SK-N-SH (cell line): ENCODE data around the gene NAGK. TPM values are rescaled to one million over a fixed set of nuclear protein-coding genes. Genes with fewer than 3 reads are reported as not detected.

Source experiments
- CTCF ChIA-PET: fragments of 300-600, 350-600 bp; formaldehyde crosslinking; extraction: SDS; loops from one replicate; lab custom pipeline; 2021; lab: Yijun Ruan, JAX
- POLR2A ChIA-PET: fragments of 350-600 bp; sonication (Branson Sonifier 250); formaldehyde crosslinking; extraction: SDS; loops from one replicate; lab custom pipeline; 2020; ENCODE audit warnings: antibody characterized with exemption, inconsistent platforms; lab: Yijun Ruan, JAX
- DNase-seq: peaks from one replicate; pipeline ENCODE4 v3.0.0; 2012
- H2AFZ ChIP-seq: fragments of 200-600 bp; sonication (generic); 2 replicates; pipeline ENCODE4 v1.8.1; 2016; ENCODE audit warnings: antibody characterized with exemption, mild to moderate bottlenecking, low read depth
- H3F3A ChIP-seq: fragments of 200-600 bp; sonication (generic); replicated peaks from 2 replicates; pipeline ENCODE3; 2016; ENCODE audit warnings: antibody characterized with exemption, mild to moderate bottlenecking; ENCODE audit not compliant: insufficient read depth
- H3K27ac ChIP-seq, 2 experiments: fragments of 200-500 bp in 1 of 2; fragments of 200-600 bp in 1 of 2; sonication (Bioruptor generic) in 1 of 2; sonication (generic), shearing (Covaris generic) in 1 of 2; 2 replicates each; pipeline versions ENCODE4 v1.5.1 to v1.6.1; 2014 to 2016; ENCODE audit warnings: low read depth in 2 of 2, inconsistent platforms in 1 of 2, low read length in 1 of 2, mild to moderate bottlenecking in 1 of 2, mixed read lengths in 1 of 2
- H3K27me3 ChIP-seq: fragments of 200-600 bp; sonication (generic), shearing (Covaris generic); 2 replicates; pipeline ENCODE4 v1.6.1; 2016; ENCODE audit warnings: mixed run types; ENCODE audit not compliant: insufficient read depth
- H3K36me3 ChIP-seq, 2 experiments: fragments of 200-500 bp in 1 of 2; fragments of 200-600 bp in 1 of 2; sonication (Bioruptor generic) in 1 of 2; sonication (generic) in 1 of 2; replicated peaks in 1 of 2; 2 replicates each; pipeline versions ENCODE3 to v1.5.1; 2014 to 2016; ENCODE audit warnings: low read length in 1 of 2, mild to moderate bottlenecking in 1 of 2; ENCODE audit not compliant: insufficient read depth in 2 of 2, control insufficient read depth in 1 of 2
- H3K4me1 ChIP-seq, 2 experiments: fragments of 200-500 bp in 1 of 2; fragments of 200-600 bp in 1 of 2; sonication (Bioruptor generic) in 1 of 2; sonication (generic), shearing (Covaris generic) in 1 of 2; 2 replicates each; pipeline versions ENCODE4 v1.5.1 to v1.6.1; 2014 to 2016; ENCODE audit warnings: low read depth in 1 of 2, low read length in 1 of 2, mixed run types in 1 of 2; ENCODE audit not compliant: insufficient read depth in 2 of 2, control insufficient read depth in 1 of 2
- H3K4me2 ChIP-seq: fragments of 200-600 bp; sonication (generic), shearing (Covaris generic); 2 replicates; pipeline ENCODE4 v1.6.1; 2017; ENCODE audit warnings: mixed run types
- H3K4me3 ChIP-seq, 2 experiments: fragments of 200-500 bp in 1 of 2; fragments of 200-600 bp in 1 of 2; sonication (Bioruptor generic) in 1 of 2; sonication (generic), shearing (Covaris generic) in 1 of 2; 2 replicates each; pipeline versions ENCODE4 v1.5.1 to v1.8.1; 2014 to 2016; ENCODE audit warnings: low read depth in 2 of 2, inconsistent platforms in 1 of 2, low read length in 1 of 2, mild to moderate bottlenecking in 1 of 2, mixed read lengths in 1 of 2, moderate library complexity in 1 of 2
- H3K79me2 ChIP-seq: fragments of 200-600 bp; sonication (generic); 2 replicates; pipeline ENCODE4 v1.8.1; 2017; ENCODE audit warnings: mild to moderate bottlenecking; ENCODE audit not compliant: insufficient read depth
- H3K9ac ChIP-seq: fragments of 200-600 bp; sonication (generic); 2 replicates; pipeline ENCODE4 v1.6.1; 2017; ENCODE audit warnings: mixed run types
- H3K9me2 ChIP-seq: fragments of 200-600 bp; sonication (generic); 2 replicates; pipeline ENCODE4 v1.6.1; 2017; ENCODE audit warnings: mixed run types
- H3K9me3 ChIP-seq: fragments of 200-600 bp; sonication (generic); 2 replicates; pipeline ENCODE4 v1.6.1; 2017; ENCODE audit warnings: mixed run types, mild to moderate bottlenecking, moderate library complexity
- H4K20me1 ChIP-seq: fragments of 200-600 bp; sonication (generic); 2 replicates; pipeline ENCODE4 v1.6.1; 2017; ENCODE audit warnings: mild to moderate bottlenecking, mixed run types; ENCODE audit not compliant: insufficient read depth
- FOSL2 ChIP-seq: IDR thresholded peaks from 2 replicates; pipeline ENCODE4 v1.4.0; 2012; ENCODE audit warnings: low read depth, mild to moderate bottlenecking, moderate library complexity, borderline replicate concordance
- ZBTB33 ChIP-seq: IDR thresholded peaks from 2 replicates; pipeline ENCODE4 v1.4.0; 2012; ENCODE audit warnings: low read depth, borderline replicate concordance
- WGBS: methylation state at CpG from one replicate; pipeline ENCODE4 v1.1.6; 2017; ENCODE audit warnings: low lambda C conversion rate; 5-methylcytosine and 5-hydroxymethylcytosine counted together
- polyA plus RNA-seq, 3 experiments: library from polyadenylated mRNA; depleted of rRNA; stranded (reverse); fragments of >200 nt; gene quantifications; 2 replicates each; pipeline ENCODE4 v1.2.3, GENCODE V29; 2012
- TF ChIP-seq, protein P1 (sequence below): IDR thresholded peaks from 2 replicates; pipeline ENCODE4 v1.6.1; 2012; ENCODE audit warnings: mild to moderate bottlenecking, low read depth, low read length, moderate library complexity

NAGK gene
- polyA plus RNA-seq, 1 of the 3 experiments (the other 2 are of a cell fraction): 83.6 TPM

GRCh38 chr2:71122387-71123298 lies 54.2 kb downstream of the NAGK start:
- H3K4me2 ChIP-seq: no peak overlapping the region
- 90% methylated on average over 6 of the region's 7 CpGs for WGBS
- no peaks in the 10 kb centered on the region for H3K27me3 ChIP-seq
- no peak for TF ChIP-seq ZBTB33
- TF ChIP-seq FOSL2: no peak
- no peak overlapping the region for H3K9ac ChIP-seq
- no peaks in the 10 kb centered on the region for H3F3A ChIP-seq
- POLR2A ChIA-PET: interaction anchor here (1.4 kb wide), 1 partner anchor 7 kb away, joined by 6 read pairs; the partner anchor contains the start of genes MCEE and MPHOSPH10
- no peaks in the 10 kb centered on the region for H4K20me1 ChIP-seq
- H3K9me2 ChIP-seq: no peaks in the 10 kb centered on the region
- H3K4me3 ChIP-seq: no peak overlapping the region
- H2AFZ ChIP-seq: no peak overlapping the region
- H3K9me3 ChIP-seq: no peaks in the 10 kb centered on the region
- no peak overlapping the region for H3K27ac ChIP-seq
- H3K36me3 ChIP-seq: peaks cover 6 to 15% of the 10 kb centered on the region in 2 experiments
- CTCF ChIA-PET: no interaction called here
- peaks cover 19% of the 10 kb centered on the region for H3K79me2 ChIP-seq
- H3K4me1 ChIP-seq: no peaks in the 10 kb centered on the region
- DNase-seq: no peak

- H4K20me1 ChIP-seq: no peaks in the 10 kb centered on the region
- no peak overlapping the region for H2AFZ ChIP-seq
- H3K9me3 ChIP-seq: no peaks in the 10 kb centered on the region
- POLR2A ChIA-PET: no interaction called here
- DNase-seq: no peak
- H3K4me3 ChIP-seq: no peak overlapping the region
- no peak overlapping the region for H3K27ac ChIP-seq
- WGBS: 96% methylated on average over 7 of the region's 7 CpGs
- H3K9me2 ChIP-seq: no peaks in the 10 kb centered on the region
- no peak overlapping the region for H3K9ac ChIP-seq
- TF ChIP-seq, protein P1, sequence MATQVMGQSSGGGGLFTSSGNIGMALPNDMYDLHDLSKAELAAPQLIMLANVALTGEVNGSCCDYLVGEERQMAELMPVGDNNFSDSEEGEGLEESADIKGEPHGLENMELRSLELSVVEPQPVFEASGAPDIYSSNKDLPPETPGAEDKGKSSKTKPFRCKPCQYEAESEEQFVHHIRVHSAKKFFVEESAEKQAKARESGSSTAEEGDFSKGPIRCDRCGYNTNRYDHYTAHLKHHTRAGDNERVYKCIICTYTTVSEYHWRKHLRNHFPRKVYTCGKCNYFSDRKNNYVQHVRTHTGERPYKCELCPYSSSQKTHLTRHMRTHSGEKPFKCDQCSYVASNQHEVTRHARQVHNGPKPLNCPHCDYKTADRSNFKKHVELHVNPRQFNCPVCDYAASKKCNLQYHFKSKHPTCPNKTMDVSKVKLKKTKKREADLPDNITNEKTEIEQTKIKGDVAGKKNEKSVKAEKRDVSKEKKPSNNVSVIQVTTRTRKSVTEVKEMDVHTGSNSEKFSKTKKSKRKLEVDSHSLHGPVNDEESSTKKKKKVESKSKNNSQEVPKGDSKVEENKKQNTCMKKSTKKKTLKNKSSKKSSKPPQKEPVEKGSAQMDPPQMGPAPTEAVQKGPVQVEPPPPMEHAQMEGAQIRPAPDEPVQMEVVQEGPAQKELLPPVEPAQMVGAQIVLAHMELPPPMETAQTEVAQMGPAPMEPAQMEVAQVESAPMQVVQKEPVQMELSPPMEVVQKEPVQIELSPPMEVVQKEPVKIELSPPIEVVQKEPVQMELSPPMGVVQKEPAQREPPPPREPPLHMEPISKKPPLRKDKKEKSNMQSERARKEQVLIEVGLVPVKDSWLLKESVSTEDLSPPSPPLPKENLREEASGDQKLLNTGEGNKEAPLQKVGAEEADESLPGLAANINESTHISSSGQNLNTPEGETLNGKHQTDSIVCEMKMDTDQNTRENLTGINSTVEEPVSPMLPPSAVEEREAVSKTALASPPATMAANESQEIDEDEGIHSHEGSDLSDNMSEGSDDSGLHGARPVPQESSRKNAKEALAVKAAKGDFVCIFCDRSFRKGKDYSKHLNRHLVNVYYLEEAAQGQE: no peak
- H3K4me1 ChIP-seq: peaks cover 0 to 2% of the 10 kb centered on the region in 2 experiments; a peak in 1 of 4 replicates
- no peaks in the 10 kb centered on the region for H3K27me3 ChIP-seq
- peaks cover 39% of the 10 kb centered on the region for H3K79me2 ChIP-seq
- no peak overlapping the region for H3K4me2 ChIP-seq
- peaks cover 6% of the 10 kb centered on the region for H3F3A ChIP-seq
- CTCF ChIA-PET: interaction anchor here (1.7 kb wide), 1 partner anchor 25 kb away, joined by 6 read pairs; no protein-coding TSS in a partner anchor
- peaks cover 6 to 10% of the 10 kb centered on the region in 2 experiments for H3K36me3 ChIP-seq
Observed at GRCh38 chr2:71125506-71126294, 57.3 kb downstream of the NAGK start.
